Spleen (tissue), 7 donors: ENCODE results near the gene CUBN.

Experiments used
- POLR2AphosphoS5 ChIP-seq, 3 donors: sonication (generic); formaldehyde crosslinking; IDR thresholded peaks; one replicate each; pipeline ENCODE4 v1.5.1; 2017; ENCODE audit warnings: antibody characterized with exemption in 3 of 3
- TF ChIP-seq, protein P1 (sequence below), 11 experiments: fragments of 200-600 bp in 7 of 11; fragments of 450-650 bp in 4 of 11; sonication (generic) in 4 of 11; IDR thresholded peaks in 8 of 11; conservative IDR thresholded peaks in 3 of 11; 1 replicate in 7 of 11; 2 replicates in 4 of 11; pipeline versions ENCODE4 v1.4.0 to v1.8.0; 2016 to 2021; ENCODE audit warnings: antibody characterized with exemption in 11 of 11, inconsistent platforms in 4 of 11, mild to moderate bottlenecking in 1 of 11
- donor health status: DM: no; HTN: no; CAD: no; lungs with moderate emphysema.
- donor health status: DM: no; HTN: no; CAD: no.
- donor health status: DM: no; HTN: no; CAD: no.

- TF ChIP-seq, protein P1, sequence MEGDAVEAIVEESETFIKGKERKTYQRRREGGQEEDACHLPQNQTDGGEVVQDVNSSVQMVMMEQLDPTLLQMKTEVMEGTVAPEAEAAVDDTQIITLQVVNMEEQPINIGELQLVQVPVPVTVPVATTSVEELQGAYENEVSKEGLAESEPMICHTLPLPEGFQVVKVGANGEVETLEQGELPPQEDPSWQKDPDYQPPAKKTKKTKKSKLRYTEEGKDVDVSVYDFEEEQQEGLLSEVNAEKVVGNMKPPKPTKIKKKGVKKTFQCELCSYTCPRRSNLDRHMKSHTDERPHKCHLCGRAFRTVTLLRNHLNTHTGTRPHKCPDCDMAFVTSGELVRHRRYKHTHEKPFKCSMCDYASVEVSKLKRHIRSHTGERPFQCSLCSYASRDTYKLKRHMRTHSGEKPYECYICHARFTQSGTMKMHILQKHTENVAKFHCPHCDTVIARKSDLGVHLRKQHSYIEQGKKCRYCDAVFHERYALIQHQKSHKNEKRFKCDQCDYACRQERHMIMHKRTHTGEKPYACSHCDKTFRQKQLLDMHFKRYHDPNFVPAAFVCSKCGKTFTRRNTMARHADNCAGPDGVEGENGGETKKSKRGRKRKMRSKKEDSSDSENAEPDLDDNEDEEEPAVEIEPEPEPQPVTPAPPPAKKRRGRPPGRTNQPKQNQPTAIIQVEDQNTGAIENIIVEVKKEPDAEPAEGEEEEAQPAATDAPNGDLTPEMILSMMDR (IDR thresholded peaks at IDR 0.05 in 8 of 11, conservative IDR thresholded peaks at IDR 0.05 in 3 of 11): no peak
- TF ChIP-seq POLR2AphosphoS5 (IDR thresholded peaks at IDR 0.05): no peak
Observed at GRCh38 chr10:16966991-16967865, 162.4 kb downstream of the CUBN start.
